SU-DHL-6 (cell line): ENCODE results near the gene NELL1.

Source experiments
- H2AFZ ChIP-seq: fragments of 200-600 bp; sonication (generic); 2 replicates; pipeline ENCODE4 v1.6.1; 2014; ENCODE audit warnings: low read depth, mild to moderate bottlenecking, moderate library complexity, mixed read lengths, antibody characterized with exemption, low read length; ENCODE audit not compliant: severe bottlenecking
- H3F3A ChIP-seq: fragments of 200-600 bp; shearing (Covaris generic); 2 replicates; pipeline ENCODE4 v1.6.0; 2016; ENCODE audit warnings: antibody characterized with exemption, mild to moderate bottlenecking; ENCODE audit not compliant: insufficient read depth
- H3K27ac ChIP-seq: fragments of 200-600 bp; sonication (generic); 2 replicates; pipeline ENCODE4 v1.5.1; 2016; ENCODE audit warnings: low read depth, mild to moderate bottlenecking, low read length, moderate library complexity, mixed read lengths
- H3K27me3 ChIP-seq: fragments of 200-600 bp; sonication (generic), shearing (Covaris generic); 2 replicates; pipeline ENCODE4 v1.6.0; 2014; ENCODE audit warnings: mild to moderate bottlenecking, low read length
- H3K36me3 ChIP-seq: fragments of 200-600 bp; sonication (generic); 2 replicates; pipeline ENCODE4 v1.6.1; 2014; ENCODE audit warnings: mild to moderate bottlenecking, low read length, mixed read lengths
- H3K4me2 ChIP-seq: fragments of 300-600, 200-600 bp; shearing (Covaris generic), sonication (generic); 2 replicates; pipeline ENCODE4 v1.6.0; 2014; ENCODE audit warnings: low read length, low read depth, mild to moderate bottlenecking; ENCODE audit not compliant: poor library complexity, severe bottlenecking
- H3K4me3 ChIP-seq: fragments of 200-600 bp; sonication (generic); 2 replicates; pipeline ENCODE4 v1.5.1; 2014; ENCODE audit warnings: antibody characterized with exemption, low read length, mild to moderate bottlenecking, mixed read lengths; ENCODE audit not compliant: insufficient read depth, poor library complexity, severe bottlenecking
- H3K79me2 ChIP-seq: fragments of 200-600 bp; sonication (generic); 2 replicates; pipeline ENCODE4 v1.6.1; 2014; ENCODE audit warnings: mild to moderate bottlenecking, low read length, moderate library complexity; ENCODE audit not compliant: insufficient read depth
- H3K9ac ChIP-seq: fragments of 200-600 bp; sonication (generic); 2 replicates; pipeline ENCODE4 v1.7.0; 2014; ENCODE audit warnings: mild to moderate bottlenecking, low read length
- H3K9me2 ChIP-seq: fragments of 200-600 bp; sonication (generic); replicated peaks from 2 replicates; pipeline ENCODE4 v1.6.1; 2014; ENCODE audit warnings: low read length; ENCODE audit not compliant: insufficient read depth
- H3K9me3 ChIP-seq: fragments of 200-600 bp; sonication (generic); 2 replicates; pipeline ENCODE4 v1.6.1; 2014; ENCODE audit warnings: low read length, mixed read lengths; ENCODE audit not compliant: insufficient read depth
- H4K20me1 ChIP-seq: fragments of 200-600 bp; sonication (generic); 2 replicates; pipeline ENCODE4 v1.6.1; 2014; ENCODE audit warnings: low read depth, mild to moderate bottlenecking, antibody characterized with exemption, low read length, moderate library complexity, mixed read lengths
- CTCF ChIP-seq: fragments of 200-600 bp; sonication (generic); IDR thresholded peaks from one replicate; pipeline ENCODE4 v1.5.1; 2017; ENCODE audit warnings: antibody characterized with exemption, mild to moderate bottlenecking, low read length, moderate library complexity; ENCODE audit not compliant: insufficient read depth, poor library complexity, severe bottlenecking
- EZH2phosphoT487 ChIP-seq: fragments of 200-600 bp; sonication (generic), shearing (Covaris generic); conservative IDR thresholded peaks from 2 replicates; pipeline ENCODE4 v1.6.1; 2018; ENCODE audit warnings: mild to moderate bottlenecking, antibody characterized with exemption, low read length, moderate library complexity, mixed read lengths

Gene NELL1

GRCh38 chr11:20762116-20762844, 92.9 kb downstream of the NELL1 start:
- Histone ChIP-seq H3K9ac (no peak overlapping the region), H3F3A (no peaks in the 10 kb centered on the region), H3K27ac (no peak overlapping the region), H3K9me2 (no peaks in the 10 kb centered on the region), H3K79me2 (no peaks in the 10 kb centered on the region), H2AFZ (no peak overlapping the region), H3K9me3 (no peaks in the 10 kb centered on the region), H3K4me2 (no peak overlapping the region), H4K20me1 (no peaks in the 10 kb centered on the region), H3K36me3 (no peaks in the 10 kb centered on the region), H3K4me3 (no peak overlapping the region), H3K27me3 (no peaks in the 10 kb centered on the region)
- no peak for TF ChIP-seq CTCF
- no peak for TF ChIP-seq EZH2phosphoT487

- no peak overlapping the region for H3K9ac ChIP-seq
- no peaks in the 10 kb centered on the region for H3K36me3 ChIP-seq
- no peaks in the 10 kb centered on the region for H3F3A ChIP-seq
- no peaks in the 10 kb centered on the region for H3K79me2 ChIP-seq
- no peak overlapping the region for H3K27ac ChIP-seq
- H3K9me3 ChIP-seq = no peaks in the 10 kb centered on the region
- TF ChIP-seq EZH2phosphoT487 = no peak
- no peak for TF ChIP-seq CTCF
- H3K4me2 ChIP-seq = no peak overlapping the region
- no peaks in the 10 kb centered on the region for H3K9me2 ChIP-seq
- H4K20me1 ChIP-seq = no peaks in the 10 kb centered on the region
- no peaks in the 10 kb centered on the region for H3K27me3 ChIP-seq
- H2AFZ ChIP-seq = no peak overlapping the region
- H3K4me3 ChIP-seq = no peak overlapping the region
Measured at GRCh38 chr11:20762980-20763379, 93.6 kb downstream of the NELL1 start.

- Histone ChIP-seq H4K20me1 (no peaks in the 10 kb centered on the region), H3K9ac (no peak overlapping the region), H3K4me2 (no peak overlapping the region), H3K36me3 (no peaks in the 10 kb centered on the region), H3K9me2 (no peaks in the 10 kb centered on the region), H3K79me2 (no peaks in the 10 kb centered on the region), H3K27ac (no peak overlapping the region), H3K9me3 (no peaks in the 10 kb centered on the region), H3K27me3 (no peaks in the 10 kb centered on the region), H3F3A (no peaks in the 10 kb centered on the region), H2AFZ (no peak overlapping the region), H3K4me3 (no peak overlapping the region)
- no peak for TF ChIP-seq CTCF
- TF ChIP-seq EZH2phosphoT487 = no peak
Measured at GRCh38 chr11:20770414-20770946, 101.1 kb downstream of the NELL1 start.
